Ascending aorta (tissue), 2 donors: ENCODE results near the gene CRYBA4. TPM values are rescaled to one million over a fixed set of nuclear protein-coding genes. Genes with fewer than 3 reads are reported as not detected.

Experiments
- DNase-seq, 2 donors: peaks; one replicate each; pipeline ENCODE4 v3.0.0-alpha.2; 2019; ENCODE audit warnings: low spot score in 2 of 2
- H3K27ac ChIP-seq, 2 donors: fragments of 200-600 bp; sonication (generic); one replicate each; pipeline ENCODE4 v1.5.1; 2016 to 2017; ENCODE audit warnings: mild to moderate bottlenecking in 1 of 2
- H3K27me3 ChIP-seq: fragments of 200-600 bp; sonication (generic); one replicate; pipeline ENCODE4 v1.5.1; 2017
- H3K36me3 ChIP-seq, 2 donors: fragments of 200-600 bp; sonication (generic); one replicate each; pipeline ENCODE4 v1.5.1; 2016
- H3K4me1 ChIP-seq, 2 donors: fragments of 200-600 bp; sonication (generic); one replicate each; pipeline ENCODE4 v1.5.1; 2016 to 2017; ENCODE audit warnings: mild to moderate bottlenecking in 1 of 2
- H3K4me3 ChIP-seq, 2 donors: fragments of 200-600 bp; sonication (generic); one replicate each; pipeline ENCODE4 v1.5.1; 2016 to 2017; ENCODE audit warnings: mild to moderate bottlenecking in 1 of 2
- H3K9me3 ChIP-seq, 2 donors: fragments of 200-600 bp; sonication (generic); one replicate each; pipeline ENCODE4 v1.5.1; 2016
- intact Hi-C: fragments of 100-400 bp; cut with DNase I; formaldehyde crosslinking; loops from one replicate; pipeline ENCODE4 v1.15.1; 2023
- total RNA-seq: library from RNA; depleted of rRNA; stranded (reverse); fragments of >200 nt; gene quantifications from one replicate; pipeline ENCODE4 v1.1.0, GENCODE V29; 2016
- TF ChIP-seq, protein P1 (sequence below), 3 experiments: fragments of 200-600 bp in 2 of 3; fragments of 450-650 bp in 1 of 3; sonication (generic) in 2 of 3; IDR thresholded peaks; one replicate each; pipeline ENCODE4 v1.5.1; 2016 to 2019; ENCODE audit warnings: antibody characterized with exemption in 3 of 3, mild to moderate bottlenecking in 1 of 3, moderate library complexity in 1 of 3

Gene CRYBA4
- not detected for total RNA-seq

DNA sequence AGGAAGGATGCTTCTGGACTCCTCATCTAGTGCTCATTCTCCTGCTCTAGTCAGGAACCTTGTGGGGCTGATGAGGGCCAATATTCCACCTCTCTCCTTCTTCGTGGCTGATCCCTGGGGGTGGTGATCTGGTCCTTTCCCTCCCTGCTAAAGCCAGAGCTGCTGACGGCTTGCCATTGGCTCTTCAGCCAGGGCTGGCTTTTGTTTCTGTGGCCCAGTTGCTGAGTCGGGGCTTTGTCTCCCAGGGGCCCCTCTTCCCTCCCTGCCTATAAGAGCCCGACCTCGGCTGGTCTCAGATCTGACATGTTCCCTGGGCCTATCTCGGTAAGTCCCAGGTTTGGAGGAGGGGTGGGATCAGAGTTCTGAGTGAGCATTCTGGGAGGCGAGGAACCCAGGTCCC is at the start of gene CRYBA4:
CRYBA4 (plus strand) TSS at position 301 of the 400 bp plus-strand sequence. CDS start 634 bp downstream, outside the sequence.
- intact Hi-C loops, result no loop called here
- Histone ChIP-seq H3K4me1 (no peaks in the 10 kb centered on the region), H3K27me3 (no peaks in the 10 kb centered on the region), H3K9me3 (no peaks in the 10 kb centered on the region), H3K4me3 (no peak within 1 kb of the TSS), H3K27ac (no peak within 1 kb of the TSS), H3K36me3 (no peaks in the 10 kb centered on the region)
- no peak for DNase-seq
- TF ChIP-seq, protein P1, sequence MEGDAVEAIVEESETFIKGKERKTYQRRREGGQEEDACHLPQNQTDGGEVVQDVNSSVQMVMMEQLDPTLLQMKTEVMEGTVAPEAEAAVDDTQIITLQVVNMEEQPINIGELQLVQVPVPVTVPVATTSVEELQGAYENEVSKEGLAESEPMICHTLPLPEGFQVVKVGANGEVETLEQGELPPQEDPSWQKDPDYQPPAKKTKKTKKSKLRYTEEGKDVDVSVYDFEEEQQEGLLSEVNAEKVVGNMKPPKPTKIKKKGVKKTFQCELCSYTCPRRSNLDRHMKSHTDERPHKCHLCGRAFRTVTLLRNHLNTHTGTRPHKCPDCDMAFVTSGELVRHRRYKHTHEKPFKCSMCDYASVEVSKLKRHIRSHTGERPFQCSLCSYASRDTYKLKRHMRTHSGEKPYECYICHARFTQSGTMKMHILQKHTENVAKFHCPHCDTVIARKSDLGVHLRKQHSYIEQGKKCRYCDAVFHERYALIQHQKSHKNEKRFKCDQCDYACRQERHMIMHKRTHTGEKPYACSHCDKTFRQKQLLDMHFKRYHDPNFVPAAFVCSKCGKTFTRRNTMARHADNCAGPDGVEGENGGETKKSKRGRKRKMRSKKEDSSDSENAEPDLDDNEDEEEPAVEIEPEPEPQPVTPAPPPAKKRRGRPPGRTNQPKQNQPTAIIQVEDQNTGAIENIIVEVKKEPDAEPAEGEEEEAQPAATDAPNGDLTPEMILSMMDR (IDR thresholded peaks at IDR 0.05), result no peak

- Histone ChIP-seq H3K27ac (no peak overlapping the region), H3K9me3 (no peaks in the 10 kb centered on the region), H3K27me3 (no peaks in the 10 kb centered on the region), H3K4me3 (no peak overlapping the region), H3K36me3 (no peaks in the 10 kb centered on the region), H3K4me1 (no peaks in the 10 kb centered on the region)
- TF ChIP-seq, protein P1 (IDR thresholded peaks at IDR 0.05), result no peak
- peak; percentile 22 to 69 for DNase-seq
- intact Hi-C loops, result no loop called here
Observed at GRCh38 chr22:26573026-26573662, 48.6 kb upstream of the CRYBA4 start.

GRCh38 chr22:26574001-26574723 is 47.6 kb upstream of the CRYBA4 start:
- Histone ChIP-seq H3K9me3 (no peaks in the 10 kb centered on the region), H3K4me1 (no peaks in the 10 kb centered on the region), H3K27ac (no peak overlapping the region), H3K4me3 (no peak overlapping the region), H3K36me3 (no peaks in the 10 kb centered on the region), H3K27me3 (no peaks in the 10 kb centered on the region)
- TF ChIP-seq, protein P1 (IDR thresholded peaks at IDR 0.05), result no peak
- intact Hi-C loops, result no loop called here
- DNase-seq, result no peak

GRCh38 chr22:26576026-26576680 is 45.6 kb upstream of the CRYBA4 start:
- H3K27ac ChIP-seq, result no peak overlapping the region
- TF ChIP-seq, protein P1 (IDR thresholded peaks at IDR 0.05), result no peak
- intact Hi-C loops, result no loop called here

DNA sequence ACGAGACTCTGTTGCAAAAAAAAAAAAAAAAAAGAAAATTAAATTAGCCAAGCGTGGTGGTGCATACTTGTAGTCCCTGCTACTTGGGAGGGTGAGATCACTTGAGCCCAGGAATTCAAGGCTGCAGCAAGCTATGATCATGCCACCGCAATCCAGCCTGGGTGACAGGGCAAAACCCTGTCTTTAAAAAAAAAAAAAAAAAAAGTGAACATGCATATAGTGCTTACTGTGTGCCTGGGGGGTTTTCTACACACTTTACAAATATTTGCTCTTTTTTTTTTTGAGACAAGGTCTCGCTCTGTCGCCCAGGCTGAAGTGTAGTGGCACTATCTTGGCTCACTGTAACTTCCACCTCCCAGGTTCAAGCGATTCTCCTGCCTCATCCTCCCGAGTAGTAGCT is 44.7 kb upstream of the CRYBA4 start:
- intact Hi-C loops, result no loop called here
- Histone ChIP-seq H3K27me3 (no peaks in the 10 kb centered on the region), H3K4me3 (no peak overlapping the region), H3K36me3 (peaks cover 0 to 2% of the 10 kb centered on the region in 2 donors), H3K27ac (no peak overlapping the region), H3K4me1 (no peaks in the 10 kb centered on the region), H3K9me3 (no peaks in the 10 kb centered on the region)
- TF ChIP-seq, protein P1 (IDR thresholded peaks at IDR 0.05), result no peak
- DNase-seq, result no peak

More at GRCh38 chr22:26576026-26576680, 45.6 kb upstream of the CRYBA4 start:
- Histone ChIP-seq H3K36me3 (no peaks in the 10 kb centered on the region), H3K4me3 (no peak overlapping the region), H3K27me3 (no peaks in the 10 kb centered on the region), H3K4me1 (no peaks in the 10 kb centered on the region), H3K9me3 (no peaks in the 10 kb centered on the region)
- no peak for DNase-seq
